Jurkat, Clone E6-1 (cell line): Measurements from ENCODE around the gene NOL3. TPM values are rescaled to one million over a fixed set of nuclear protein-coding genes. Genes with fewer than 3 reads are reported as not detected.
"Not testable (repeated sequence)": the region's sequence is repeated elsewhere in the genome, so short reads cannot be mapped to it uniquely, and the experiment has no call there.

Experiments used
- DNase-seq: peaks from one replicate; pipeline ENCODE4 v3.0.0-alpha.2; 2011; ENCODE audit warnings: low read depth, low spot score
- H3K4me3 ChIP-seq: 2 replicates; pipeline ENCODE4 v1.5.1; 2011; ENCODE audit warnings: mild to moderate bottlenecking, low read length, control low read depth, moderate library complexity
- polyA plus RNA-seq: library from polyadenylated mRNA; unstranded; fragments of >200 nt; gene quantifications from one replicate; pipeline ENCODE4 v1.2.1, GENCODE V29; 2012; ENCODE audit warnings: missing spikeins; ENCODE audit not compliant: insufficient read length, insufficient read depth

NOL3 gene
- 13.8 TPM for polyA plus RNA-seq

- peak; percentile 49 for DNase-seq
- H3K4me3 ChIP-seq: peak within 1 kb of the TSS; percentile 43
These were observed at the start of gene NOL3 for GRCh38 chr16:67170168-67170948. Gene NOL3 (plus strand): TSS chr16:67170538.

GRCh38 chr16:67122799-67123198 is 47.5 kb upstream of the NOL3 start:
- DNase-seq, H3K4me3 ChIP-seq: not testable (repeated sequence)

- no peak overlapping the region for H3K4me3 ChIP-seq
- DNase-seq: no peak
These were observed 41.9 kb upstream of the NOL3 start for GRCh38 chr16:67128417-67128816.

GRCh38 chr16:67128887-67129286 is 41.5 kb upstream of the NOL3 start:
- no peak for DNase-seq
- H3K4me3 ChIP-seq: no peak overlapping the region

- DNase-seq: no peak
- no peak overlapping the region for H3K4me3 ChIP-seq
These were observed 40.9 kb upstream of the NOL3 start for GRCh38 chr16:67129422-67129821.

GRCh38 chr16:67137605-67138004 is 32.7 kb upstream of the NOL3 start:
- no peak overlapping the region for H3K4me3 ChIP-seq
- no peak for DNase-seq

- H3K4me3 ChIP-seq: no peak overlapping the region
- DNase-seq: no peak
These were observed 28.9 kb upstream of the NOL3 start for GRCh38 chr16:67141391-67141790.

GRCh38 chr16:67142342-67142741 is 28.0 kb upstream of the NOL3 start:
- H3K4me3 ChIP-seq: no peak overlapping the region
- DNase-seq: no peak

- DNase-seq: no peak
- no peak overlapping the region for H3K4me3 ChIP-seq
These were observed 25.4 kb upstream of the NOL3 start for GRCh38 chr16:67144943-67145342.

GRCh38 chr16:67145746-67146145 is 24.6 kb upstream of the NOL3 start:
- DNase-seq: no peak
- H3K4me3 ChIP-seq: no peak overlapping the region

- no peak for DNase-seq
- no peak overlapping the region for H3K4me3 ChIP-seq
These were observed 23.6 kb upstream of the NOL3 start for GRCh38 chr16:67146523-67147357.

GRCh38 chr16:67147437-67148140 is 22.7 kb upstream of the NOL3 start:
- H3K4me3 ChIP-seq: no peak overlapping the region
- no peak for DNase-seq

- no peak overlapping the region for H3K4me3 ChIP-seq
- DNase-seq: no peak
These were observed 22.1 kb upstream of the NOL3 start for GRCh38 chr16:67148221-67148620.

- no peak for DNase-seq
- H3K4me3 ChIP-seq: no peak overlapping the region
These were observed 21.6 kb upstream of the NOL3 start for GRCh38 chr16:67148656-67149275.

GRCh38 chr16:67149276-67150046 is 20.9 kb upstream of the NOL3 start:
- DNase-seq: no peak
- H3K4me3 ChIP-seq: no peak overlapping the region

GRCh38 chr16:67150047-67150832 is 20.1 kb upstream of the NOL3 start:
- H3K4me3 ChIP-seq: no peak overlapping the region
- DNase-seq: no peak

GRCh38 chr16:67150833-67151396 is 19.4 kb upstream of the NOL3 start, which contains the start of gene B3GNT9:
Gene B3GNT9 (minus strand): TSS chr16:67150998. CDS start chr16:67150485, 513 bp downstream.
- DNase-seq: no peak
- H3K4me3 ChIP-seq: no peak within 1 kb of the TSS
